GM12891 (cell line): ENCODE data around the gene MRPL1.

Experiments used
- POLR2A ChIP-seq: IDR thresholded peaks from 2 replicates; pipeline ENCODE4 v1.6.1; 2011; ENCODE audit warnings: low read depth, low read length, control low read depth
- POLR2AphosphoS5 ChIP-seq: IDR thresholded peaks from 2 replicates; pipeline ENCODE4 v1.6.1; 2011; ENCODE audit warnings: low read depth, low read length, control low read depth
- TAF1 ChIP-seq: IDR thresholded peaks from 2 replicates; pipeline ENCODE4 v1.6.1; 2011; ENCODE audit warnings: low read depth, low read length, control low read depth

GRCh38 chr4:77903186-77903585 lies 40.6 kb downstream of the MRPL1 start:
- TF ChIP-seq TAF1, result no peak
- TF ChIP-seq POLR2AphosphoS5, result no peak
- no peak for TF ChIP-seq POLR2A
